NT2/D1 (cell line): Measurements from ENCODE around the gene PSMA2.

Experiments used
- DNase-seq: peaks from one replicate; pipeline ENCODE4 v3.0.0-alpha.2; 2011; ENCODE audit warnings: low read depth, low spot score
- H3K27me3 ChIP-seq: 2 replicates; pipeline ENCODE4 v1.6.0; 2011; ENCODE audit warnings: mild to moderate bottlenecking; ENCODE audit not compliant: insufficient read length, insufficient read depth
- H3K36me3 ChIP-seq: 2 replicates; pipeline ENCODE4 v1.6.1; 2011; ENCODE audit warnings: mild to moderate bottlenecking, low read length, mixed read lengths; ENCODE audit not compliant: insufficient read depth, insufficient read length
- H3K4me1 ChIP-seq: 2 replicates; pipeline ENCODE4 v1.5.1; 2011; ENCODE audit not compliant: insufficient read depth, insufficient read length
- H3K4me3 ChIP-seq: 2 replicates; pipeline ENCODE4 v1.5.1; 2011; ENCODE audit warnings: low read depth; ENCODE audit not compliant: insufficient read length
- H3K9ac ChIP-seq: 2 replicates; pipeline ENCODE4 v1.6.0; 2011; ENCODE audit warnings: low read depth; ENCODE audit not compliant: insufficient read length
- H3K9me3 ChIP-seq: 2 replicates; pipeline ENCODE4 v1.5.1; 2011; ENCODE audit warnings: mild to moderate bottlenecking, low read length; ENCODE audit not compliant: insufficient read depth
- SUZ12 ChIP-seq: IDR thresholded peaks from 2 replicates; pipeline ENCODE4 v1.6.1; 2011; ENCODE audit not compliant: insufficient read length, insufficient read depth; ENCODE audit errors: extremely low read depth
- YY1 ChIP-seq: IDR thresholded peaks from 2 replicates; pipeline ENCODE4 v1.6.1; 2011; ENCODE audit not compliant: insufficient read length, insufficient read depth
- ZNF274 ChIP-seq: IDR thresholded peaks from 2 replicates; pipeline ENCODE4 v1.6.1; 2011; ENCODE audit warnings: mild to moderate bottlenecking, low read depth, low read length

PSMA2 gene

DNA sequence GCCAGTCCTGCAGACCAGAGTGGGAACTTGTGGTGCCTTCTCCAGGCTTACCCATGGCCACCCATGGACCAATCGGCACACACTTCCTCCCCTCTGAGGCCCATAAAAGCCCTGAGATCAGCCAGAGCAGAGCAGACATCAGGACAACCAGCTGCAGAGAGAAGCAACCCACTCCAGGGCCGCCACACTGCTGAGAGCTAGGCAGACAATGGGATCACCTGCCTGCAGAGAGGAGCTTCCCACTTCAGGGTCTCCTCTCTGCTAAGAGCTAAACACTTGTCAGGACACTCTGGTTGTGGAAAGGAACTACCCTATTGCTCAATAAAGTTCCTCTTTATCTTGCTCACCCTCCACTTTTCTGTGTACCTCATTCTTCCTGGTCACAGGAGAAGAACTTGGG is 54.1 kb downstream of the PSMA2 start:
- no peak for DNase-seq
- Histone ChIP-seq H3K9me3 (peaks cover 22% of the 10 kb centered on the region; the same call in 1 of the 2 replicates), H3K4me1 (no peaks in the 10 kb centered on the region), H3K27me3 (no peaks in the 10 kb centered on the region), H3K4me3 (no peak overlapping the region), H3K36me3 (no peaks in the 10 kb centered on the region), H3K9ac (no peak overlapping the region)
- no peak for TF ChIP-seq SUZ12
- no peak for TF ChIP-seq YY1
- TF ChIP-seq ZNF274, result no peak

DNA sequence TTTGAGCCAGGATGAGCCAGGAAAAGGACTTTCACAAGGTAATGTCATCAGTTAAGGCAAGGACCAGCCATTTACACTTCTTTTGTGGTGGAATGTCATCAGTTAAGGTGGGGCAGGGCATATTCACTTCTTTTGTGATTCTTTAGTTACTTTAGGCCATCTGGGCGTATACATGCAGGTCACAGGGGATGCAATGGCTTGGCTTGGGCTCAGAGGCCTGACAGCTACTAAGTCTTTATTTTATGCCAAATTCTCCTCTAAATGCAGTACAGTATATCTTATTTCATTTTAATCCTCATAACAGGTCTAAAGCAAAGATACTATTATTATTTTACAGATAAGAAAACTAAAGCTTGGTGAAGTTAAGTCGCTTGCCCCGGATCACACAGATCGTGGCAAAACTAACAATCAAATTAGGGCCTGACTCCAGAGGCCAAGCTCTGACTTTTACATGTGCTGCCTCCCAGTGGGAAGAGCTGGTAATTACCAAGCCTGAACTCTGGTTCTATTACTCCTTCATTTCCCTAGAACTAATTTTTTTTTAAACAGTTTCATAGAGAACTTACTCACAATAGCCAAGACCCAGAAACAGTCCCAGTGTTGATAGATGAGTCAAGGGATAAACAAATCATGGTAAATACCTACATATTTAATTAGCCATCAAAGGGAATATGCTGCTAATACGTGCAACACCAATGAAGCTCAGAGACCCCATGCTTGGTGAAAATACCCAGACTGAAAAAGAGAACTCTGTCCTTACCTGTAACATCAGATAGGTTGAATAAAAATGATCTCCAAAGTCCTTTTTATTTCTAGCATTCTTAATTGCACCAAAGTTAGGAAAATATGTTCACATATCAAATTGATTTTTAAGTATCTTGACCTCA is 55.5 kb downstream of the PSMA2 start:
- H3K27me3 ChIP-seq, result no peaks in the 10 kb centered on the region
- no peaks in the 10 kb centered on the region for H3K36me3 ChIP-seq
- no peak overlapping the region for H3K9ac ChIP-seq
- DNase-seq, result peak; percentile 78
- TF ChIP-seq YY1, result no peak
- no peak for TF ChIP-seq SUZ12
- no peak for TF ChIP-seq ZNF274
- H3K9me3 ChIP-seq, result peaks cover 17% of the 10 kb centered on the region; the same call in 1 of the 2 replicates
- H3K4me1 ChIP-seq, result no peaks in the 10 kb centered on the region
- no peak overlapping the region for H3K4me3 ChIP-seq

DNA sequence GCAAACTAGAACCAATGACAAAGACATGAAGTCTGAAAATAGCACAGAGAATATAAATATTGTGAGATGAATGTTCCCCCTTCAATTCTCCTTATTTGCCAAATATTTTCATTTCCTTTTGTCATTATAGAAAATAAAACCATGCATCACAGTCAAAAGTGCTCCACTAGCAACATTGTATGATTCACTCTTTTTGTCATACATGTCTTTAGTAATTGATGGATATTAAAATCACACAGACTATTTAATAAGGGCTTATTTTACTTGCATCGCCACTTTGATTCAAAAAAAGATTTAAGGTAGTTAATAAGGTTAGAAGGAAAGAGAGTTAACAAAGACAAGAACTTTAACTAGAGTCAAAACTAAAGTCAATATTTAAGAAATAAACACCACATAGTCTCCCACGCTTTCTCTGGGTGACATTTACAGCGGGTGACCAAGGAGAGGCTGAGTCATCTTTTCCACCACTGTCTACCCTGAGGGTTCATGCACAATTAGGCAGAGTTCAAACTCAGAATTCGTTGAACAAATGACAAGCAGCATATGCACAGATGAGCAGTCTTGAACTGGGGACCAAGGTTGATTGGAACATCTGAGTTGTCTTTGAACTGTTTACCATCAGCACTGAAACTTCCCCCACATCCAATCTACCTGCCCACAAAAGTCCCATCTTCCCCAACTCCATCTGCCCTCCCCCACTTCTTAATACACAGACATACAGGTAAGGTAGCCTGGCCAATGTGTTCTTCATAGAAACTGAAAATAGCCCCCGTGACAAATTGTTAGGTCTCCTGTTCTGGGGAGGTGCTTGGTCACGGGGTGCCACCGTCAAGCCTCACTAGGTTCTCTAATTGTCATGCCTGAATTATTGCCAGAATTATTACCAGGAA is 62.6 kb downstream of the PSMA2 start:
- Histone ChIP-seq H3K36me3 (no peaks in the 10 kb centered on the region), H3K27me3 (no peaks in the 10 kb centered on the region), H3K4me1 (peaks cover 2% of the 10 kb centered on the region), H3K4me3 (no peak overlapping the region), H3K9me3 (peaks cover 30% of the 10 kb centered on the region; the same call in 1 of the 2 replicates), H3K9ac (peak overlapping the region; percentile 12)
- TF ChIP-seq ZNF274 (no peak), YY1 (no peak), SUZ12 (no peak)
- no peak for DNase-seq

DNA sequence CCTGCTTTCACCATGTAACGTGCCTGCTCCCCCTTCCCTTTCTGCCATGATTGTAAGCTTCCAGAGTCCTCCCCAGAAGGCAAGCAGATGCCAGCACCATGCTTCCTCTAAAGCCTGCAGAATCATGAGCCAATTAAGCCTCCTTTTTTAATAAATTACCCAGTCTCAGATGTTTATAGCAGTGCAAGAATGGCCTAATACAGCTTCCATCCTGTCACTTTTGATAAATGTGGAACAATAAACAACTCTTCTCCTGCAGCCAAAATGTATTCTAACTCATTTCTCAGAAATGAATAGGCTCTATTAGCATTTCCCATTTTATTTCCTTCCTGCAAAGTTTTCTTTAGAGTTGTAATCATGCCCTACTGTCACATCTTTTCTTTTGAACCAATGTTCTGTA is 63.5 kb downstream of the PSMA2 start:
- Histone ChIP-seq H3K27me3 (no peaks in the 10 kb centered on the region), H3K9me3 (peaks cover 31% of the 10 kb centered on the region; the same call in 1 of the 2 replicates), H3K9ac (no peak overlapping the region), H3K4me1 (peaks cover 2% of the 10 kb centered on the region), H3K36me3 (no peaks in the 10 kb centered on the region), H3K4me3 (no peak overlapping the region)
- TF ChIP-seq ZNF274 (no peak), SUZ12 (no peak), YY1 (no peak)
- no peak for DNase-seq
